ENCODE results near the gene TMEM196. TPM values are rescaled to one million over a fixed set of nuclear protein-coding genes. Genes with fewer than 3 reads are reported as not detected.
A peak's percentile ranks its signal among the peaks of the same experiment; 100 is the strongest.

The TMEM196 gene
- not detected in 2 replicates for total RNA-seq (2014; rRNA removed; shearing (Covaris generic))
- 0.11 and 0.57 TPM in 2 replicates for polyA plus RNA-seq (2016; fragmentation: Nextera tagmentation; extraction: Ambion mirVana)
- long read RNA-seq, result 0 reads

DNA sequence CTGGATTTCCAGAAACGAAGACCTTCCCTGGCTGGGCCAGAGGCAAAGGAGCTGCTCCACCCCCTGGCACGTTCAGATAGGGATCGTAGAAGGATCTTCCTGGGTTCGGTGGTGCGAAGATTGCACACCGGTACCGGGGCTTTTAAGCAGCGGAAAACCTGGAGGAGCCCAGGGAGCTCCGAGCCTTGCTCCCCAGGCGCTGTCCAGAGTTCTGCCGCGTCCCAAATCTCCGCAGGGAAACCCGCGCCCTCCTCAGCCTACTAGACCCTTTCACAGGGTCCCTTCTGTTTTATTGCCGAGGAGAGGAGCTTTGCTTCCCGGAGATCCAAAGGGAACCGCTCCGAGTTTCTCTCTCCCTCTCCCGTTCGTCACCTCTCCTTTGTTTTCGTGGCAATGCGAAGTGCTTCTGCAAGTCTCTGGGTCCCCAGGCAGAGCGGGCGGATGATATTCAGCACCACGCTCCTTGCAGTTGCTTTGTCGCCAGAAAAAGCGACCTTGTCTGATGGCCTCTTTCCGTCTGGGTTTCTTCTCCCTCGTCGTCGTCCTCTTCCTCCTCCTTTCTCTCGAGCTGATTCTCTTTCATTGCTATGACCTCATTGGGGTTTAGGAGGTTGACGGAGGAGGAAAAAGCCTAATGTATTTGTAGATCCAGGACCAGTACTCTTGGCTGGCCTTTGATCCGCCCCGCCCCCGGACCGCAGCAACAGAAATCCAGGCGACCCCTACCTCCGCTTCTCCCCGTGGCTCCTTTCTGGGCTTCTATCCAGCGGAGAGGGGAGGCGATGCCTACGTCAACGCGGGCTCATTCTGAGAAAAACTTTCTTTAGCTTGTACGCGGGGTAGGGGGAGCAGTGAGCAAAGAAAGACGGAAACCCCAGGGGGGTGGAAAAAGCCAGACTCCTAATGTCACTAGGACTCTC is at the start of gene TMEM196:
Gene TMEM196 (minus strand): TSS at position 777 of the 920 bp plus-strand sequence. CDS start 921 bp downstream, outside the sequence.
- H3K4me1 Mint-ChIP-seq, result peaks cover 9% of the 10 kb centered on the region; the same call in 2 of the 3 replicates
- Histone ChIP-seq H3K36me3 (ENCODE audit: insufficient read depth) (no peaks in the 10 kb centered on the region), H3K79me2 (replicated peaks; ENCODE audit: insufficient read depth) (no peaks in the 10 kb centered on the region), H3K4me1 (ENCODE audit: insufficient read depth) (peaks cover 7% of the 10 kb centered on the region), H4K20me1 (replicated peaks; ENCODE audit: insufficient read depth) (0 out of 2 replicates have a peak, but pooled peaks cover 3% of the 10 kb centered on the region), H3F3A (replicated peaks; ENCODE audit: low read depth) (no peaks in the 10 kb centered on the region), H3K9me2 (ENCODE audit: insufficient read depth) (no peaks in the 10 kb centered on the region), H2AFZ (peak within 1 kb of the TSS; percentile 97), H3K4me3 (peak within 1 kb of the TSS; percentile 74), H3K27me3 (ENCODE audit: insufficient read depth) (peaks cover 52% of the 10 kb centered on the region), H3K27ac (ENCODE audit: low read depth) (no peak within 1 kb of the TSS), H3K4me2 (peak within 1 kb of the TSS; percentile 91)
- H3K4me3 Mint-ChIP-seq, result peak within 1 kb of the TSS; percentile 85
- TF ChIP-seq JUNB (IDR thresholded peaks at IDR 0.05; ENCODE audit: unreplicated experiment), result peak; percentile 41
- TF ChIP-seq ZNF114 (CRISPR knock-in tag; IDR thresholded peaks at IDR 0.05), result no peak
- TF ChIP-seq EZH2phosphoT487 (IDR thresholded peaks at IDR 0.05; ENCODE audit: unreplicated experiment), result no peak
- TF ChIP-seq POLR2AphosphoS5 (IDR thresholded peaks at IDR 0.05; ENCODE audit: low read depth), result no peak
- no peak for TF ChIP-seq NANOG (IDR thresholded peaks at IDR 0.05; ENCODE audit: borderline replicate concordance)
- no peak for TF ChIP-seq STAT1 (IDR thresholded peaks at IDR 0.05; ENCODE audit: unreplicated experiment)
- TF ChIP-seq, protein P1, sequence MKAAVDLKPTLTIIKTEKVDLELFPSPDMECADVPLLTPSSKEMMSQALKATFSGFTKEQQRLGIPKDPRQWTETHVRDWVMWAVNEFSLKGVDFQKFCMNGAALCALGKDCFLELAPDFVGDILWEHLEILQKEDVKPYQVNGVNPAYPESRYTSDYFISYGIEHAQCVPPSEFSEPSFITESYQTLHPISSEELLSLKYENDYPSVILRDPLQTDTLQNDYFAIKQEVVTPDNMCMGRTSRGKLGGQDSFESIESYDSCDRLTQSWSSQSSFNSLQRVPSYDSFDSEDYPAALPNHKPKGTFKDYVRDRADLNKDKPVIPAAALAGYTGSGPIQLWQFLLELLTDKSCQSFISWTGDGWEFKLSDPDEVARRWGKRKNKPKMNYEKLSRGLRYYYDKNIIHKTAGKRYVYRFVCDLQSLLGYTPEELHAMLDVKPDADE (IDR thresholded peaks at IDR 0.05), result no peak
- peak; percentile 17 for TF ChIP-seq EZH2 (IDR thresholded peaks at IDR 0.05; ENCODE audit: low read depth, unreplicated experiment)
- TF ChIP-seq ZNF331 (CRISPR knock-in tag; IDR thresholded peaks at IDR 0.05; ENCODE audit: low read depth), result no peak
- TF ChIP-seq REST (IDR thresholded peaks at IDR 0.05; ENCODE audit: unreplicated experiment), result peak; percentile 80
- no peak for TF ChIP-seq ZNF462 (CRISPR knock-in tag; IDR thresholded peaks at IDR 0.05)
- TF ChIP-seq CREB1 (CRISPR knock-in tag; IDR thresholded peaks at IDR 0.05; ENCODE audit: low read depth), result peak; percentile 40; the same call in 1 of the 2 replicates
- 0 out of 4 replicates have a peak, but pooled peaks of 1 of the 2 experiments have one; percentile 6 for TF ChIP-seq CTCF (conservative IDR thresholded peaks at IDR 0.05; ENCODE audit: low read depth in 2 of 2)
- H3K27ac Mint-ChIP-seq, result no peak within 1 kb of the TSS
- peaks cover 24% of the 10 kb centered on the region for H3K27me3 Mint-ChIP-seq (ENCODE audit: insufficient read depth, low read depth, poor library complexity)
- ATAC-seq (peak; percentile 96), DNase-seq (ENCODE audit: low spot score) (peak; percentile 87)
- no peaks in the 10 kb centered on the region for H3K36me3 Mint-ChIP-seq (ENCODE audit: low read depth)
- no peaks in the 10 kb centered on the region for H3K9me3 Mint-ChIP-seq

Data from GM23338 (cell line).